Common myeloid progenitor, CD34-positive (primary cell): Measurements from ENCODE around the gene SPOCD1. TPM values are rescaled to one million over a fixed set of nuclear protein-coding genes. Genes with fewer than 3 reads are reported as not detected.

Experiments used
- CTCF ChIA-PET: fragments of 350-600 bp; sonication (Branson Sonifier 250); formaldehyde crosslinking; loops from one replicate; lab custom pipeline; 2021; ENCODE audit warnings: antibody characterized with exemption; lab: Charles Lee
- POLR2A ChIA-PET: fragments of 350-600 bp; sonication (Branson Sonifier 250); formaldehyde crosslinking; loops from one replicate; lab custom pipeline; 2021; ENCODE audit warnings: antibody characterized with exemption; lab: Charles Lee
- DNase-seq, 3 donors: peaks; one replicate each; pipeline versions ENCODE4 v3.0.0 to v3.0.0-alpha.2; 2013
- H3K27ac ChIP-seq, 2 experiments: 1 replicate in 1 of 2; 2 replicates in 1 of 2; pipeline ENCODE4 v1.7.0; 2013; ENCODE audit warnings: inconsistent platforms in 2 of 2, low read length in 2 of 2, mild to moderate bottlenecking in 2 of 2, low read depth in 1 of 2, moderate library complexity in 1 of 2; ENCODE audit not compliant: severe bottlenecking in 2 of 2, insufficient read depth in 1 of 2, poor library complexity in 1 of 2
- H3K27me3 ChIP-seq, 5 experiments: replicated peaks in 2 of 5; 1 replicate in 3 of 5; 2 replicates in 2 of 5; pipeline versions ENCODE4 v1.6.1 to v1.7.0; 2013; ENCODE audit warnings: low read length in 4 of 5, mild to moderate bottlenecking in 2 of 5, moderate library complexity in 2 of 5, inconsistent platforms in 1 of 5; ENCODE audit not compliant: insufficient read depth in 5 of 5, control insufficient read depth in 4 of 5
- H3K36me3 ChIP-seq, 4 experiments: 1 replicate in 2 of 4; 2 replicates in 2 of 4; pipeline versions ENCODE4 v1.6.1 to v1.7.0; 2013; ENCODE audit warnings: low read length in 3 of 4, control low read depth in 1 of 4, mild to moderate bottlenecking in 1 of 4; ENCODE audit not compliant: control insufficient read depth in 4 of 4, insufficient read depth in 4 of 4
- H3K4me1 ChIP-seq, 4 experiments: 1 replicate in 3 of 4; 2 replicates in 1 of 4; pipeline versions ENCODE4 v1.6.1 to v1.7.1; 2013; ENCODE audit warnings: low read length in 3 of 4, mild to moderate bottlenecking in 3 of 4, control low read depth in 1 of 4, inconsistent platforms in 1 of 4, moderate library complexity in 1 of 4; ENCODE audit not compliant: control insufficient read depth in 4 of 4, insufficient read depth in 4 of 4; ENCODE audit errors: control extremely low read depth in 1 of 4
- H3K4me3 ChIP-seq, 7 experiments: 1 replicate in 4 of 7; 2 replicates in 3 of 7; pipeline versions ENCODE4 v1.5.1 to v1.7.0; 2013; ENCODE audit warnings: mild to moderate bottlenecking in 7 of 7, low read length in 6 of 7, moderate library complexity in 6 of 7, inconsistent platforms in 2 of 7, low read depth in 2 of 7, control low read depth in 1 of 7; ENCODE audit not compliant: insufficient read depth in 4 of 7, control insufficient read depth in 1 of 7; ENCODE audit errors: extremely low read depth in 1 of 7
- H3K9me3 ChIP-seq, 5 experiments: 1 replicate in 4 of 5; 2 replicates in 1 of 5; pipeline versions ENCODE4 v1.6.1 to v1.7.1; 2013; ENCODE audit warnings: low read length in 4 of 5, mild to moderate bottlenecking in 2 of 5, inconsistent platforms in 1 of 5, low read depth in 1 of 5, moderate library complexity in 1 of 5; ENCODE audit not compliant: control insufficient read depth in 4 of 5, insufficient read depth in 2 of 5; ENCODE audit errors: control extremely low read depth in 1 of 5
- WGBS: methylation state at CpG from one replicate; pipeline ENCODE4 v1.1.5; 2013; ENCODE audit not compliant: insufficient coverage; 5-methylcytosine and 5-hydroxymethylcytosine counted together
- polyA plus RNA-seq: library from polyadenylated mRNA; unstranded; fragments of 120-200 nt; gene quantifications from one replicate; pipeline ENCODE4 v1.2.1, GENCODE V29; 2013

The SPOCD1 gene
- polyA plus RNA-seq: 0.01 TPM

GRCh38 chr1:31815752-31816500 lies at the start of gene SPOCD1:
Gene SPOCD1 (minus strand): TSS chr1:31816022. CDS start chr1:31815333, 689 bp downstream.
- no peaks in the 10 kb centered on the region for H3K27me3 ChIP-seq
- no peaks in the 10 kb centered on the region for H3K36me3 ChIP-seq
- peaks cover 0 to 8% (median 4%) of the 10 kb centered on the region in 4 experiments for H3K4me1 ChIP-seq
- H3K9me3 ChIP-seq: no peaks in the 10 kb centered on the region
- DNase-seq: peak; percentile 61 to 70 (median 67)
- ChIA-PET CTCF (interaction anchor here (0.9 to 1.9 kb wide), 11 partner anchors 7 to 245 kb away, joined by 3 to 6 read pairs (median 4); no protein-coding TSS in a partner anchor), POLR2A (no interaction called here)
- H3K27ac ChIP-seq: no peak within 1 kb of the TSS
- no peak within 1 kb of the TSS for H3K4me3 ChIP-seq
- 79% methylated on average over 13 of the region's 23 CpGs for WGBS

- DNase-seq: no peak
- Histone ChIP-seq H3K4me3 (no peak overlapping the region), H3K4me1 (no peaks in the 10 kb centered on the region), H3K27ac (no peak overlapping the region), H3K9me3 (no peaks in the 10 kb centered on the region), H3K36me3 (no peaks in the 10 kb centered on the region), H3K27me3 (no peaks in the 10 kb centered on the region)
- ChIA-PET POLR2A (no interaction called here), CTCF (interaction anchor here (1.4 kb wide), 1 partner anchor 102 kb away, joined by 4 read pairs; no protein-coding TSS in a partner anchor)
- WGBS: no CpG with 5 or more reads among the region's 4 CpGs
These were observed 46.2 kb upstream of the SPOCD1 start for GRCh38 chr1:31862071-31862470.

GRCh38 chr1:31861346-31861745 lies 45.5 kb upstream of the SPOCD1 start:
- no peaks in the 10 kb centered on the region for H3K4me1 ChIP-seq
- 86% methylated on average over 4 of the region's 5 CpGs for WGBS
- no peak for DNase-seq
- CTCF ChIA-PET: interaction anchor here (1.4 kb wide), 1 partner anchor 103 kb away, joined by 4 read pairs; no protein-coding TSS in a partner anchor
- H3K4me3 ChIP-seq: no peak overlapping the region
- no peak overlapping the region for H3K27ac ChIP-seq
- POLR2A ChIA-PET: no interaction called here
- no peaks in the 10 kb centered on the region for H3K9me3 ChIP-seq
- no peaks in the 10 kb centered on the region for H3K27me3 ChIP-seq
- H3K36me3 ChIP-seq: no peaks in the 10 kb centered on the region

GRCh38 chr1:31860581-31860980 lies 44.8 kb upstream of the SPOCD1 start:
- ChIA-PET CTCF (no interaction called here), POLR2A (no interaction called here)
- no peak overlapping the region for H3K4me3 ChIP-seq
- DNase-seq: no peak
- H3K4me1 ChIP-seq: no peaks in the 10 kb centered on the region
- no peak overlapping the region for H3K27ac ChIP-seq
- 98% methylated on average over 6 of the region's 7 CpGs for WGBS
- H3K27me3 ChIP-seq: no peaks in the 10 kb centered on the region
- no peaks in the 10 kb centered on the region for H3K9me3 ChIP-seq
- H3K36me3 ChIP-seq: no peaks in the 10 kb centered on the region

- no peak overlapping the region for H3K4me3 ChIP-seq
- WGBS: 100% methylated on average over 2 of the region's 2 CpGs
- no peak overlapping the region for H3K27ac ChIP-seq
- ChIA-PET POLR2A (no interaction called here), CTCF (interaction anchor here (1.2 kb wide), 1 partner anchor 105 kb away, joined by 3 read pairs; no protein-coding TSS in a partner anchor)
- no peaks in the 10 kb centered on the region for H3K36me3 ChIP-seq
- H3K4me1 ChIP-seq: no peaks in the 10 kb centered on the region
- no peaks in the 10 kb centered on the region for H3K27me3 ChIP-seq
- H3K9me3 ChIP-seq: no peaks in the 10 kb centered on the region
- DNase-seq: no peak
These were observed 43.9 kb upstream of the SPOCD1 start for GRCh38 chr1:31859719-31860118.

GRCh38 chr1:31859044-31859443 lies 43.2 kb upstream of the SPOCD1 start:
- Histone ChIP-seq H3K4me3 (no peak overlapping the region), H3K27ac (no peak overlapping the region), H3K4me1 (no peaks in the 10 kb centered on the region), H3K27me3 (no peaks in the 10 kb centered on the region), H3K36me3 (no peaks in the 10 kb centered on the region), H3K9me3 (no peaks in the 10 kb centered on the region)
- POLR2A ChIA-PET: no interaction called here
- 93% methylated on average over 3 of the region's 3 CpGs for WGBS
- DNase-seq: no peak
- CTCF ChIA-PET: interaction anchor here (0.7 to 1.2 kb wide), 3 partner anchors 15 to 105 kb away, joined by 3 read pairs; no protein-coding TSS in a partner anchor

- ChIA-PET CTCF (no interaction called here), POLR2A (no interaction called here)
- Histone ChIP-seq H3K27me3 (no peaks in the 10 kb centered on the region), H3K4me3 (no peak overlapping the region), H3K27ac (no peak overlapping the region), H3K36me3 (no peaks in the 10 kb centered on the region), H3K9me3 (no peaks in the 10 kb centered on the region), H3K4me1 (no peaks in the 10 kb centered on the region)
- DNase-seq: no peak
- 89% methylated on average over 1 of the region's 6 CpGs for WGBS
These were observed 42.0 kb upstream of the SPOCD1 start for GRCh38 chr1:31857863-31858262.
